ENCODE measurements around the gene FOXA1.

The FOXA1 gene

GRCh38 chr14:37603688-37604251 is 8.7 kb upstream of the FOXA1 start:
- no peak for TF ChIP-seq CTCF (conservative IDR thresholded peaks at IDR 0.05; ENCODE audit: low read depth, low read length)
- H3K4me3 ChIP-seq (ENCODE audit: low read depth, low read length), result no peak overlapping the region
- no peak for DNase-seq (ENCODE audit: low read depth)

GRCh38 chr14:37602605-37603453 is 7.8 kb upstream of the FOXA1 start:
- H3K4me3 ChIP-seq (ENCODE audit: low read depth, low read length), result no peak overlapping the region
- TF ChIP-seq CTCF (conservative IDR thresholded peaks at IDR 0.05; ENCODE audit: low read depth, low read length), result no peak
- no peak for DNase-seq (ENCODE audit: low read depth)

GRCh38 chr14:37601865-37602264 is 6.8 kb upstream of the FOXA1 start:
- DNase-seq (ENCODE audit: low read depth), result no peak
- TF ChIP-seq CTCF (conservative IDR thresholded peaks at IDR 0.05; ENCODE audit: low read depth, low read length), result no peak
- no peak overlapping the region for H3K4me3 ChIP-seq (ENCODE audit: low read depth, low read length)

- DNase-seq (ENCODE audit: low read depth), result no peak
- no peak for TF ChIP-seq CTCF (conservative IDR thresholded peaks at IDR 0.05; ENCODE audit: low read depth, low read length)
- H3K4me3 ChIP-seq (ENCODE audit: low read depth, low read length), result no peak overlapping the region
These were observed 6.1 kb upstream of the FOXA1 start for GRCh38 chr14:37600880-37601741.

- no peak for DNase-seq (ENCODE audit: low read depth)
- no peak for TF ChIP-seq CTCF (conservative IDR thresholded peaks at IDR 0.05; ENCODE audit: low read depth, low read length)
- H3K4me3 ChIP-seq (ENCODE audit: low read depth, low read length), result no peak overlapping the region
These were observed 4.7 kb upstream of the FOXA1 start for GRCh38 chr14:37599507-37600368.

- no peak for TF ChIP-seq CTCF (conservative IDR thresholded peaks at IDR 0.05; ENCODE audit: low read depth, low read length)
- no peak overlapping the region for H3K4me3 ChIP-seq (ENCODE audit: low read depth, low read length)
- DNase-seq (ENCODE audit: low read depth), result no peak
These were observed 3.9 kb upstream of the FOXA1 start for GRCh38 chr14:37598747-37599506.
